GM12865 (cell line): Measurements from ENCODE around the gene MARCHF5.
"Not testable (repeated sequence)": the region's sequence is repeated elsewhere in the genome, so short reads cannot be mapped to it uniquely, and the experiment has no call there.

ENCODE experiments used
- DNase-seq: peaks from one replicate; pipeline ENCODE4 v3.0.0; 2010; ENCODE audit warnings: low read depth
- H3K4me3 ChIP-seq: 2 replicates; pipeline ENCODE4 v1.5.1; 2011; ENCODE audit warnings: mild to moderate bottlenecking, low read depth, low read length, control low read depth
- TF ChIP-seq, protein P1 (sequence below): IDR thresholded peaks from 2 replicates; pipeline ENCODE4 v1.5.1; 2011; ENCODE audit warnings: low read length, control low read depth, low read depth, inconsistent platforms; ENCODE audit not compliant: insufficient read depth; ENCODE audit errors: missing control alignments

MARCHF5 gene

DNA sequence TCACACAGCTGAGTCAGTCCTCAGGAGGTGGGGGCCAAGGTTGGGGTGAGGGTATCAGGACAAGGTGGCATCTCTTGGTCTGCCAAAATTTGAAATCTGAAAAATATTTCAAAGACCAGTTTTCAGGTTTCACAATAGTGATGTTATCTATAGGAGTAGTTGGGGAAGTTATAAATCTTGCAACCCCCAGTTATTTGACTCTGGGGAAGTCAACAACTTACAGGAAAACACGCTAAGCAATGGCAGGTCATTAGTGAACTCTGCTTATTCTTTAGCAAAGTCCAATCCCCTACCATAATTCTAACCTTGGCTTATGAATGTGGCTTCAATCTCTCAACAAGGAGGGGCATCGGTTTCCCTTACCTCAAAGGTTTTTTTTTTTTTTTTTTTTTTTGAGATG lies 94.9 kb downstream of the MARCHF5 start:
- H3K4me3 ChIP-seq, result no peak overlapping the region
- TF ChIP-seq, protein P1, sequence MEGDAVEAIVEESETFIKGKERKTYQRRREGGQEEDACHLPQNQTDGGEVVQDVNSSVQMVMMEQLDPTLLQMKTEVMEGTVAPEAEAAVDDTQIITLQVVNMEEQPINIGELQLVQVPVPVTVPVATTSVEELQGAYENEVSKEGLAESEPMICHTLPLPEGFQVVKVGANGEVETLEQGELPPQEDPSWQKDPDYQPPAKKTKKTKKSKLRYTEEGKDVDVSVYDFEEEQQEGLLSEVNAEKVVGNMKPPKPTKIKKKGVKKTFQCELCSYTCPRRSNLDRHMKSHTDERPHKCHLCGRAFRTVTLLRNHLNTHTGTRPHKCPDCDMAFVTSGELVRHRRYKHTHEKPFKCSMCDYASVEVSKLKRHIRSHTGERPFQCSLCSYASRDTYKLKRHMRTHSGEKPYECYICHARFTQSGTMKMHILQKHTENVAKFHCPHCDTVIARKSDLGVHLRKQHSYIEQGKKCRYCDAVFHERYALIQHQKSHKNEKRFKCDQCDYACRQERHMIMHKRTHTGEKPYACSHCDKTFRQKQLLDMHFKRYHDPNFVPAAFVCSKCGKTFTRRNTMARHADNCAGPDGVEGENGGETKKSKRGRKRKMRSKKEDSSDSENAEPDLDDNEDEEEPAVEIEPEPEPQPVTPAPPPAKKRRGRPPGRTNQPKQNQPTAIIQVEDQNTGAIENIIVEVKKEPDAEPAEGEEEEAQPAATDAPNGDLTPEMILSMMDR, result no peak
- no peak for DNase-seq

DNA sequence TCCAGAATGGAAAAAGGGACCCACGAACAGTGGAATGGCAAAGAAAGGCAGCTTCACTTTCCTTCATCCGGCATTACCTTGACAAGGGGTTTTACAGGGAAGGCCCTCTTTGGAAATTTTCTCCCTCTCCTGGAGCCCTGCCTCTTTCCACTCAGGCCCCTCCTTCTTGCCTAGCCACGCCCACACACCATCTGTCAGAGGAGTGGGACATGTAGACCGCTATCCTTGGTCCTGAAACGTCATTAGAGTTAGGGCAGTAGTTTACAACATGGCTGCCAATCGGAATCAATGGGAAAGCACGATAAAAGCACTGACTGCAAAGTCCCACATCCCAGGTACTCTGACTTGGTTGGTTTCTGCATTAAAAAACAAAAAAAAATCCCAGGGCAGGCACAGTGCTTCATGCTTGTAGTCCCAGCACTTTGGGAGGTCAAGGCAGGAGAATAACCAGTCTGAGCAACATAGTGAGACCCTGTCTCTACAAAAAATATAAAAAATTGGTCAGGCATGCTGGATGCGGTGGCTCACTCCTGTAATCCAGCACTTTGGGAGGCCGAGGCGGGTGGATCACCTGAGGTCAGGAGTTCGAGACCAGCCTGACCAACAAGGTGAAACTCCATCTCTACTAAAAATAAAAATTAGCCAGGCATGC lies 96.4 kb downstream of the MARCHF5 start:
- no peak overlapping the region for H3K4me3 ChIP-seq
- peak; percentile 63 for DNase-seq
- TF ChIP-seq, protein P1, result no peak

DNA sequence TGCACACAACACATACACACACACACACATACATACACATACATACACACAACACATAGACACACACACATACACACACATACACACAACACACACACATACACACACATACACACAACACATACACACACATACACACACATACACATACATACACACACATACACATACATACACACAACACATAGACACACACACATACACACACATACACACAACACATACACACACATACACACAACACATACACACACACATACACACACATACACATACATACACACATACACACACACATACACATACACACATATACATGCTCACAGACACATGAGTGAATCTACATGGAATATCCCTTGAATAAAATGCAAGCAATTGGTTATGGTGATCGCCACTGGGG lies 102.2 kb downstream of the MARCHF5 start:
- DNase-seq, result not testable (repeated sequence)

DNA sequence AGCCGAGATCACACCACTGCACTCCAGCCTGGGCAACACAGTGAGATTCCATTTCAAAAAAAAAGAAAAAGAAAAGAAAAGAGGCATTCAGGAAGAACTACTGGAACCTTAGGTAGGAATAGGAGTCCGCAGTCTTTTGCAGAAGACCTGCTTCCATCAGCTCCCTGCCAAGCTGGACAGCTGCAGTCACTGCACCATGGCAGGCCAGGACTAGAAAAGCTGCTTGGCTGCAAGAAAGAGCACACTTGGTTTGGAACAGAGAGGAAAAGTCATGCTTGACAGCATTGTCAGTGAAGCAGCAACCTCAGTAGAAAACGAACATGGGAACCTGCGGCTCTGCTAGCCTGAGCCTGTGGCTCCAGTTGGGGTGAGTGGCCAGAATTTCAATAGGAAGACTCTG lies 104.3 kb downstream of the MARCHF5 start:
- H3K4me3 ChIP-seq, result no peak overlapping the region
- DNase-seq, result no peak
- TF ChIP-seq, protein P1, result no peak

More for the DNA sequence above, 102.2 kb downstream of the MARCHF5 start:
- H3K4me3 ChIP-seq, result not testable (repeated sequence)

DNA sequence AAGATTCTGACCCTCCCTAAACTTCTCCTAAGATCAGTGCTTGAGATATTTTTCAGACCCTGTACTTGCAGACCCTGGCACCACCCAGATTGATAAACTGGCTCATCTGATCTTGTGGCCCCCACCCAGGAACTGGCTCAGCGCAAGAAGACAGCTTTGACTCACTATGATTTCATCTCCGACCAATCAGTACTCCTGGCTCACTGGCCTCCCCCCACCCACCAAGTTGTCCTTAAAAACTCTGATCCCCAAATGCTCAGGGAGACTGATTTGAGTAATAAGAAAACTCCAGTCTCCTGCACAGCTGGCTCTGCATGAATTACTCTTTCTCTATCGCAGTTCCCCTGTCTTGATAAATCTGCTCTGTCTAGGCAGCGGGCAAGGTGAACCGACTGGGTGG lies 111.3 kb downstream of the MARCHF5 start:
- H3K4me3 ChIP-seq, DNase-seq: not testable (repeated sequence)
